ENCODE data around the gene SDC4.
A peak's percentile ranks its signal among the peaks of the same experiment; 100 is the strongest.

Gene SDC4

DNA sequence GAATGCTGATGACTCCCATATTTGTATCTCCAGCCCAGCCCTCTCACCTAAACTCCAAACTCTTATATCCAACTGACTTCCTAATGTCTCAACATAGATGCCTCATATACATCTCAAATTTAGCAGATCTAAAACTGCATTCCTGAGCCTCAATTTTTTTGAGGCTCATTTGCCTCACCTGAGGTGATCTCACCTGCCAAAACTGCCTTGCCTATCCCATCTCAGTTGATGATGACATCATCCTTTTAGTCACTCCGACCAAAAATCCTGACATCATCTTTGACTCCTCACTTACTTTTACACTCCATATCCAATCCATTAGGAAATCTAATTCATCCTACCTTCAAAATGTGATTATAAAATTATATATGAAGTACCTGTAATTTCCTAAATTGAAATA lies 68.2 kb downstream of the SDC4 start:
- no peaks in the 10 kb centered on the region for H3K9me3 ChIP-seq (ENCODE audit: control insufficient read depth, insufficient read depth, low read depth, low read length)
- TF ChIP-seq ZNF335 (tag by site-specific recombination; conservative IDR thresholded peaks at IDR 0.05) (peak; percentile 40), ZEB2 (tag by site-specific recombination; IDR thresholded peaks at IDR 0.05) (0 out of 2 replicates have a peak, but pooled peaks have one; percentile 39), ZNF76 (tag by site-specific recombination; IDR thresholded peaks at IDR 0.05; ENCODE audit: borderline replicate concordance, low read depth) (peak; percentile 18; the same call in 1 of the 2 replicates), HOXD13 (CRISPR knock-in tag; IDR thresholded peaks at IDR 0.05; ENCODE audit: borderline replicate concordance) (no peak), ZNF600 (tag by site-specific recombination; IDR thresholded peaks at IDR 0.05) (peak; percentile 32; the same call in 1 of the 2 replicates), ATF2 (tag by site-specific recombination; IDR thresholded peaks at IDR 0.05; ENCODE audit: low read depth) (peak; percentile 97), ZNF692 (tag by site-specific recombination; IDR thresholded peaks at IDR 0.05) (peak; percentile 56; the same call in 1 of the 2 replicates), KLF8 (tag by site-specific recombination; IDR thresholded peaks at IDR 0.05) (peak; percentile 55; the same call in 1 of the 2 replicates), ZBTB10 (tag by site-specific recombination; IDR thresholded peaks at IDR 0.05) (no peak), BCL6B (tag by site-specific recombination; IDR thresholded peaks at IDR 0.05) (no peak), KLF7 (tag by site-specific recombination; IDR thresholded peaks at IDR 0.05; ENCODE audit: borderline replicate concordance) (no peak), ZNF223 (tag by site-specific recombination; IDR thresholded peaks at IDR 0.05) (no peak), ZNF596 (tag by site-specific recombination; IDR thresholded peaks at IDR 0.05) (no peak), TCF7L2 (IDR thresholded peaks at IDR 0.05; ENCODE audit: borderline replicate concordance, low read depth, low read length) (no peak), ZNF629 (tag by site-specific recombination; IDR thresholded peaks at IDR 0.05) (peak; percentile 87), BCL11A (tag by site-specific recombination; IDR thresholded peaks at IDR 0.05; ENCODE audit: low read depth) (no peak)
- TF ChIP-seq, protein P1, sequence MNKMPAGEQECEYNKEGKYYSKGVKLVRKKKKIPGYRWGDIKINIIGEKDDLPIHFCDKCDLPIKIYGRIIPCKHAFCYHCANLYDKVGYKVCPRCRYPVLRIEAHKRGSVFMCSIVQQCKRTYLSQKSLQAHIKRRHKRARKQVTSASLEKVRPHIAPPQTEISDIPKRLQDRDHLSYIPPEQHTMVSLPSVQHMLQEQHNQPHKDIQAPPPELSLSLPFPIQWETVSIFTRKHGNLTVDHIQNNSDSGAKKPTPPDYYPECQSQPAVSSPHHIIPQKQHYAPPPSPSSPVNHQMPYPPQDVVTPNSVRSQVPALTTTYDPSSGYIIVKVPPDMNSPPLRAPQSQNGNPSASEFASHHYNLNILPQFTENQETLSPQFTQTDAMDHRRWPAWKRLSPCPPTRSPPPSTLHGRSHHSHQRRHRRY (tag by site-specific recombination; IDR thresholded peaks at IDR 0.05): no peak
- TF ChIP-seq, protein P2, sequence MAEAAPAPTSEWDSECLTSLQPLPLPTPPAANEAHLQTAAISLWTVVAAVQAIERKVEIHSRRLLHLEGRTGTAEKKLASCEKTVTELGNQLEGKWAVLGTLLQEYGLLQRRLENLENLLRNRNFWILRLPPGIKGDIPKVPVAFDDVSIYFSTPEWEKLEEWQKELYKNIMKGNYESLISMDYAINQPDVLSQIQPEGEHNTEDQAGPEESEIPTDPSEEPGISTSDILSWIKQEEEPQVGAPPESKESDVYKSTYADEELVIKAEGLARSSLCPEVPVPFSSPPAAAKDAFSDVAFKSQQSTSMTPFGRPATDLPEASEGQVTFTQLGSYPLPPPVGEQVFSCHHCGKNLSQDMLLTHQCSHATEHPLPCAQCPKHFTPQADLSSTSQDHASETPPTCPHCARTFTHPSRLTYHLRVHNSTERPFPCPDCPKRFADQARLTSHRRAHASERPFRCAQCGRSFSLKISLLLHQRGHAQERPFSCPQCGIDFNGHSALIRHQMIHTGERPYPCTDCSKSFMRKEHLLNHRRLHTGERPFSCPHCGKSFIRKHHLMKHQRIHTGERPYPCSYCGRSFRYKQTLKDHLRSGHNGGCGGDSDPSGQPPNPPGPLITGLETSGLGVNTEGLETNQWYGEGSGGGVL (tag by site-specific recombination; IDR thresholded peaks at IDR 0.05): 0 out of 2 replicates have a peak, but pooled peaks have one; percentile 13
- TF ChIP-seq, protein P3, sequence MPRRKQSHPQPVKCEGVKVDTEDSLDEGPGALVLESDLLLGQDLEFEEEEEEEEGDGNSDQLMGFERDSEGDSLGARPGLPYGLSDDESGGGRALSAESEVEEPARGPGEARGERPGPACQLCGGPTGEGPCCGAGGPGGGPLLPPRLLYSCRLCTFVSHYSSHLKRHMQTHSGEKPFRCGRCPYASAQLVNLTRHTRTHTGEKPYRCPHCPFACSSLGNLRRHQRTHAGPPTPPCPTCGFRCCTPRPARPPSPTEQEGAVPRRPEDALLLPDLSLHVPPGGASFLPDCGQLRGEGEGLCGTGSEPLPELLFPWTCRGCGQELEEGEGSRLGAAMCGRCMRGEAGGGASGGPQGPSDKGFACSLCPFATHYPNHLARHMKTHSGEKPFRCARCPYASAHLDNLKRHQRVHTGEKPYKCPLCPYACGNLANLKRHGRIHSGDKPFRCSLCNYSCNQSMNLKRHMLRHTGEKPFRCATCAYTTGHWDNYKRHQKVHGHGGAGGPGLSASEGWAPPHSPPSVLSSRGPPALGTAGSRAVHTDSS (tag by site-specific recombination; IDR thresholded peaks at IDR 0.05): no peak
- TF ChIP-seq, protein P4, sequence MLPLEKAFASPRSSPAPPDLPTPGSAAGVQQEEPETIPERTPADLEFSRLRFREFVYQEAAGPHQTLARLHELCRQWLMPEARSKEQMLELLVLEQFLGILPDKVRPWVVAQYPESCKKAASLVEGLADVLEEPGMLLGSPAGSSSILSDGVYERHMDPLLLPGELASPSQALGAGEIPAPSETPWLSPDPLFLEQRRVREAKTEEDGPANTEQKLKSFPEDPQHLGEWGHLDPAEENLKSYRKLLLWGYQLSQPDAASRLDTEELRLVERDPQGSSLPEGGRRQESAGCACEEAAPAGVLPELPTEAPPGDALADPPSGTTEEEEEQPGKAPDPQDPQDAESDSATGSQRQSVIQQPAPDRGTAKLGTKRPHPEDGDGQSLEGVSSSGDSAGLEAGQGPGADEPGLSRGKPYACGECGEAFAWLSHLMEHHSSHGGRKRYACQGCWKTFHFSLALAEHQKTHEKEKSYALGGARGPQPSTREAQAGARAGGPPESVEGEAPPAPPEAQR (tag by site-specific recombination; IDR thresholded peaks at IDR 0.05): no peak

More for the DNA sequence above, 68.2 kb downstream of the SDC4 start:
- Histone ChIP-seq H3K4me1 (ENCODE audit: control insufficient read depth, insufficient read depth, low read length) (no peaks in the 10 kb centered on the region), H3K4me3 (ENCODE audit: low read depth, low read length) (no peak overlapping the region), H3K36me3 (ENCODE audit: control insufficient read depth in 2 of 2, insufficient read depth in 1 of 2, low read length in 2 of 2) (no peaks in the 10 kb centered on the region), H3K27ac (ENCODE audit: extremely low read depth, low read depth, low read length) (no peak overlapping the region)
- ChIA-PET CTCF (interaction anchor here (0.5 to 1.9 kb wide), 5 partner anchors 10 to 168 kb away, joined by 3 to 6 read pairs (median 3); no protein-coding TSS in a partner anchor), POLR2A (no interaction called here)

All from HEK293 (cell line).